ENCODE measurements around the gene APP.

The APP gene

DNA sequence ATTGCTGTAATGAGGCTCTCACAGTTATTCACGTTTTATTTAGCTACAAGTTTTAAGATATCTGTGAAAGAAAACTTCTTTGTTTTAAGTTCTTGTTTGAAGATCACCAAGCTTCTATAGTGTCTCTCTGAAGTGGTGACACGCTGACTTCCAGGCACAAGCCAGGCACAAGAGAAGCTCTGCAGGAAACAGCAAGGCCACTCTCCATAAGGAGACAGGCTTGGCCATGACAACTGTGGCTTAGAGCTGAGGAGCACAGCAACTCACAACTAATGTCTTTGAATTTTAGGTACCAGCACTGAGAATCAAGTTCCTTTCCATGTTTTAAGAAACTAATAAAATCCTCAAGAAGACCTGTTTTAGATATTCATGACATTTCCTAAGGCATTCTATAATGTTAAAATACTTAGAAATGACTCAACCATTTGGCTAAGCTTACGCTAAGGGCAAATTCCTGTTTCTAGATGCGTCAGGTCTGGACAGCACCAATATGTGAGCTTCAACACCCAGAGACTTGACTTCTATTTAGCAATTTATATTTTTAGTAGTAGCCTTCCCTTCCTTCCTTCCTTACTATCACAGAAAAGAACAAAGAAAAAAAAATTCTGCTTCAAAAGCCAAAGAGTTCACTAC, 40.2 kb downstream of the APP start:
- TF ChIP-seq, protein P1, sequence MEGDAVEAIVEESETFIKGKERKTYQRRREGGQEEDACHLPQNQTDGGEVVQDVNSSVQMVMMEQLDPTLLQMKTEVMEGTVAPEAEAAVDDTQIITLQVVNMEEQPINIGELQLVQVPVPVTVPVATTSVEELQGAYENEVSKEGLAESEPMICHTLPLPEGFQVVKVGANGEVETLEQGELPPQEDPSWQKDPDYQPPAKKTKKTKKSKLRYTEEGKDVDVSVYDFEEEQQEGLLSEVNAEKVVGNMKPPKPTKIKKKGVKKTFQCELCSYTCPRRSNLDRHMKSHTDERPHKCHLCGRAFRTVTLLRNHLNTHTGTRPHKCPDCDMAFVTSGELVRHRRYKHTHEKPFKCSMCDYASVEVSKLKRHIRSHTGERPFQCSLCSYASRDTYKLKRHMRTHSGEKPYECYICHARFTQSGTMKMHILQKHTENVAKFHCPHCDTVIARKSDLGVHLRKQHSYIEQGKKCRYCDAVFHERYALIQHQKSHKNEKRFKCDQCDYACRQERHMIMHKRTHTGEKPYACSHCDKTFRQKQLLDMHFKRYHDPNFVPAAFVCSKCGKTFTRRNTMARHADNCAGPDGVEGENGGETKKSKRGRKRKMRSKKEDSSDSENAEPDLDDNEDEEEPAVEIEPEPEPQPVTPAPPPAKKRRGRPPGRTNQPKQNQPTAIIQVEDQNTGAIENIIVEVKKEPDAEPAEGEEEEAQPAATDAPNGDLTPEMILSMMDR (IDR thresholded peaks at IDR 0.05; ENCODE audit: insufficient read depth, low read length, missing control alignments) = no peak
- H3K4me3 ChIP-seq (ENCODE audit: low read depth, low read length) = no peak overlapping the region
- ChIA-PET CTCF (interaction anchor here (1.2 to 1.8 kb wide), 2 partner anchors 32 to 37 kb away, joined by 3 to 4 read pairs; no protein-coding TSS in a partner anchor), POLR2A (no interaction called here)
- no peak for DNase-seq (ENCODE audit: low read depth, low spot score)

DNA sequence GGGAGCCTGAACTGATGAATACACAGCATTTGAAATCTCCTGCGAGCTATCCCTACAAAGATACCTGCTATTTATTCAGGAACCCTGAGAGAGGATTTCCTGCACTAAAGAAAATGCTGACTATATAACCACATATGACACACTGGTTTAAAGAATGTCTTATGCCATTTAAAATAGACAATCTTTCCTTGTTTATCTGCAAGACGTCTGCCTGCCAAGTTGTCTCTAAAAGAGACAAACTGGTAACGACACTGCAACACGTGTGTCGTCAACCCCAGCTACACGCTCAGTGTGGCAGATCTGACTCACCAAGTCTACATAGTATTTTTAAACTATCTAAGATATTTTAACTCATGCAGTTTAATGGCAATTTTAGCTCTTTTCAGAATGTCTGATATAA, 42.7 kb downstream of the APP start:
- CTCF ChIA-PET = interaction anchor here (0.6 kb wide), 1 partner anchor 590 kb away, joined by 3 read pairs; no protein-coding TSS in a partner anchor
- no peak for DNase-seq (ENCODE audit: low read depth, low spot score)
- H3K4me3 ChIP-seq (ENCODE audit: low read depth, low read length) = no peak overlapping the region
- POLR2A ChIA-PET = interaction anchor here (0.9 to 1.1 kb wide), 3 partner anchors 41 to 628 kb away, joined by 3 read pairs; no protein-coding TSS in a partner anchor
- TF ChIP-seq, protein P1 (IDR thresholded peaks at IDR 0.05; ENCODE audit: insufficient read depth, low read length, missing control alignments) = no peak

DNA sequence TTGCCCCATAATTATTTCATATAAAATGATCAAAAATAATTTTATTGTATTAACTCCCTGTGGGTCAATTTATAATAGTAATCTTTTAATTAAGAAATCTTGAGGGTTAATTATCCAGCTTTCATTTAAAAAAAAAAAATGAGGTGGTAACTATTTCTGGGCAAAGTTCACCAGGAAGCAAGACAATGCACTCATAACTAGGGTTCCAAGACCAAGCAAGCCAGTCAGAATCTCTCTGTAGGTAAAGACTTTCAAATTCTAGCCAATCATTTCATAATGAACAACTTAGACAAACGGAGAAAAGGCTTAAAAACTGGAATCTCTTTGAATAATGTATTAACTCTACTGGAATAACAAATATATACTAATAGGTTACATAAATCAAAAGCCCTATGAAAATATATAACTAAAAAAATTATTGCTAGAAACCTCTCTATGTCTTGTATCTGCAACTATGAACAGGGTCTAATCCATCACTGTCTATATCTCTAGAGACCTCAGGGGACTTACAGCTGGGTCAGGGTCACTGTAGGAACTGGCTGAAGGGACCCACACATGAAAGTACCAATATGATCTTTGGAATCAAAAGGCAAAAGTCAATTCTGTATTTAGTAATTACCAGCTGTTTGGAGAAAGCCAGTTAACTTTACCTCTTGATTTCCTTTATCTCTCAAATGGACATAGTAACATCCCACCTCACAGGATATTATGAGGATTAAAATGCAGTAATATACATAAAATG, 43.3 kb downstream of the APP start:
- POLR2A ChIA-PET = interaction anchor here (0.9 to 1.1 kb wide), 3 partner anchors 41 to 629 kb away, joined by 3 read pairs; no protein-coding TSS in a partner anchor
- DNase-seq (ENCODE audit: low read depth, low spot score) = no peak
- CTCF ChIA-PET = interaction anchor here (0.6 to 0.8 kb wide), 2 partner anchors 23 to 590 kb away, joined by 3 to 4 read pairs; no protein-coding TSS in a partner anchor
- TF ChIP-seq, protein P1 (IDR thresholded peaks at IDR 0.05; ENCODE audit: insufficient read depth, low read length, missing control alignments) = no peak
- H3K4me3 ChIP-seq (ENCODE audit: low read depth, low read length) = no peak overlapping the region

DNA sequence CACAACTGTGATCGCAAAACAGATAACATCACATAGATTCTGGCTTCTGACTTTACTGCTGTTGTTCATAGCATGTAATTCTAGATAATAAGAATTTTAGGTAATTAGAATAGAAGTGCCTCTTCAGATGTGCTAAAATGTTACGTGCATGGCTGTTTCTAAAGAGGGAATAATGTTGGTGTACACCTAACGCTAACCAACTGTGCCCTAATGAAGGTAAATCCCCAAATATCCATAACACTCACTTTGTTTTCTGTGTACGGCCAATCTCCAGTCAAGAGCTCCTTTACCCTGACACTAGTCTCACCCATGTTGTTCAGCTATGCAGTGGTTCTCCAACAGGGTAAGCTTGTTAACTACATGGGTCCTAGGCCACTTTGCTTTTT, 44.4 kb downstream of the APP start:
- POLR2A ChIA-PET = no interaction called here
- CTCF ChIA-PET = interaction anchor here (0.8 to 1.0 kb wide), 2 partner anchors 21 to 589 kb away, joined by 3 to 4 read pairs; no protein-coding TSS in a partner anchor
- no peak for DNase-seq (ENCODE audit: low read depth, low spot score)
- TF ChIP-seq, protein P1 (IDR thresholded peaks at IDR 0.05; ENCODE audit: insufficient read depth, low read length, missing control alignments) = no peak
- H3K4me3 ChIP-seq (ENCODE audit: low read depth, low read length) = no peak overlapping the region

DNA sequence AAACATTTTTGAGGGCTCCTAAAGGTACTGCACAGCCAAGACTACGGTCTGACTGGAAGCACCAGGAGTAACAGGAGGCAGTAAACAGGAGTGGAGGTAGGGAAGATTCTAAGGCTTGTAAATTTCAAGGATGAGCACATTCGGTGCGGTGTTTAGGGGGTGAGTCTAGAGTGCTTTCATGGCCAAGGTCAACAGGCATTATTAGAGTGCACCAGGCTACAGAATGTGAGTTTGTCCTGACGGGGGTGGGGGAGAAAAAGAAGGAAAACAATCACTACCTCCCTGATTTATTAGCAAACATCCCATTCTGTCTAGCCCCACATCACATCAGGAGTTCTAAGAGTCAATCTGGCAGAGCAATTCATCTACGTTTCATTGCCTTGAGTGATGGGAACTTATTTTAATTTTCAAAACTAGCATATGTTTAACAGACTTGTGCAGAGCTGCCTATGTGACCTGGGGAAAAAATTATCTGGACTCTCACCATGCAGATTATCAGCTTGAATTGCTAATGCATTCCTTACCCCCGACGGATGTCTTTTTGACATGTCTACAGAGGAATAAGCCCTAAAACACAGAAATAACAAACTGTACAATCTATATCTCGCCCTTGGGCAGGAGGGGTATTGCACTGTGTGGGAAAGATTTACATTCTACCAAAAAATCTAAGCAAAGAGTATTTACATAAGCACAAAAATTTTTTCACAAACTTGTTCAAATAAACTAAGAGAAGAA, 45.0 kb downstream of the APP start:
- CTCF ChIA-PET = interaction anchor here (1.0 kb wide), 1 partner anchor 589 kb away, joined by 3 read pairs; no protein-coding TSS in a partner anchor
- TF ChIP-seq, protein P1 (IDR thresholded peaks at IDR 0.05; ENCODE audit: insufficient read depth, low read length, missing control alignments) = no peak
- POLR2A ChIA-PET = no interaction called here
- no peak for DNase-seq (ENCODE audit: low read depth, low spot score)
- no peak overlapping the region for H3K4me3 ChIP-seq (ENCODE audit: low read depth, low read length)
